ENCODE measurements around the gene PLPP4.

Gene PLPP4

DNA sequence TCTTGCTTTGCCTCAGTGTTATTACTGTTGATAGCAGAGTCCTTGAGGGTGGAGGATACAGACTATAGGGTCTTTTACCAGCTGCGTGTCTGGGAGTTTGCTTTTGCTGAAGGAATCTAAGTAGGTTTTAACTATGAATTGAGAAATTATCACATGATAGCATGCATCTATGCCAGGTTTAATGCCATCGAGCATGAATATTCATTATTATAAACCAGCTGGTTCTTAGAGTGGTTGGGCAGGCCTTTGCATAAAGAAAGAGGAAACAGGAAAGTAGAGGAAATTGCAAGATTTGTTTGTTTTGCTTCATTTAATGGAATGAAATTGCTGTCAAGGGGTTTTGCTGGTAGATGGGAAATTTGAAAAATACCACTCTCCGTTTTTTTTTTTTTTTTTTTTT is 70.7 kb downstream of the PLPP4 start:
- no peak for DNase-seq

DNA sequence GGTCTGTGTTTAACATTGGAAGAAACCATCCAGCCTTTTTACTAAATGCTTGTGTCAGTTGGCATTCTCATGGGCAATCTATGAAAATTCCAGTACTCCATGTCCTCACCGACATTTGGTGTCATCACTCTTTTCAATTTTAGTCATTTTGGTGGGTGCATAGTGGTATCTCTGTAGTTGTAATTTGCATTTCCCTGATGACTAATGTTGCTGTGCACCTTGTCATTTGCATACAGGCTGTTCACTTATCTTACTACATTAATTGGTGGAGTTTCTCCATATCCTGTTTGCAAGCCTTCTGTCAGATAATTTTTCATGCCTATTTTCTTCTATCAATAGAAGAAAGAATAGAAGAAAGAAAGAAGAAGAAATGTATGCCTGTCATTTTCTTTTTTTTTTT is 73.7 kb downstream of the PLPP4 start:
- no peak for DNase-seq

DNA sequence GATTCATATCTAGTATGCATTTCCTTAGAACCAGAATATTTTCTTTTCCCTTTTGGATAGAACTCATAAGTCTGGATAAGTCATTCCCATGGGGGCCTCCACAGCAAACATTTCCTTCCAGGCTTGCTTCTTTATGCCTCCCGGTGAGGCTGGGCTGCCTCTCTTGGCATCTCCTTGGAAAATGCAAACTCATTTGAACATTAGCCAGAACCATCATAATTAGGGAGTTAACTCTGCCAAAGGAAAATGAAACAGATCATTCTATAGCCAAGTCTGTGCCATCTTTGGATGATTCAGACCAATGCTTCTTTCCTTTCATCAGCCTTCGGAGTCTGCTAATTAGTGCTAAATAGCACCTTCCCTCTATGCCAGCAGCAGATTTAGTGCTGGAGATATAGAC is 81.1 kb downstream of the PLPP4 start:
- no peak for DNase-seq

DNA sequence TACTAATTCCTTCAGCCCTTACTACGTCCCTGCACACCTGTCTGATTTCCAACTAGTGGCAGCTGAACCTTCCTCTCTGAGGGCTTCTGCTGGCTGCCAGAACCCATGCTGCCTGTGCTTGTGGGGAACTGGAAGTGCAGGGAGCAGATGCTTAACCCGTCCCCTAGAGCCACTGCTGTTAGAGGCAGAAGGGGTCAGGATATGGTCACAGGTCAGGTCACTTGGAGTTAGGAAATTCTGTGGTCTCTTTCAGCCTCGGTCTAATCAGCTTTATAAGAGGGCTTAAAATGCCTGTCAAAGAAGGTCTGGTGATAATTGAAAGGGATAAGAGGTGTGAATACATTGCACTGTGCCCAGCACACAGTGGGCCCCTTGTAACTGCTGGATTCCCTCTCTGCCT is 82.0 kb downstream of the PLPP4 start:
- DNase-seq, result no peak

DNA sequence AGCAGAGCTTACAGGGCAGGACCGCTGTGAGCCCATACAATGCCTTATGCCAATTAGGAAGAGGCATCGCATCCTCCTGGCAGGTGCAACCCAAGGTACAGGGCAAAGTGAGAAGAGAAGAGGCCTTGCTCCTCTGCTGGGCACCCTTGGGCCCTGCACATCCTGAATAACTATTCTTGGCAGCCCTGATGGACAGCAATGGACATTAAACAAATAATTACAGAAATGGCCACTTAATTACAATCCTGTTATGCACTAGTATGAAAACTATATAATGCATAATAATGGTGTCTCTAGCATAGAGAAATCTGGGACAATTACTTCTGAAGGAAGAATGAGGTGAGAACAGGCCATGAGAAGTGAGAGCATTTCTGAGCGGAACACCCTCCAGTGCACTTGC is 83.5 kb downstream of the PLPP4 start:
- DNase-seq, result no peak

DNA sequence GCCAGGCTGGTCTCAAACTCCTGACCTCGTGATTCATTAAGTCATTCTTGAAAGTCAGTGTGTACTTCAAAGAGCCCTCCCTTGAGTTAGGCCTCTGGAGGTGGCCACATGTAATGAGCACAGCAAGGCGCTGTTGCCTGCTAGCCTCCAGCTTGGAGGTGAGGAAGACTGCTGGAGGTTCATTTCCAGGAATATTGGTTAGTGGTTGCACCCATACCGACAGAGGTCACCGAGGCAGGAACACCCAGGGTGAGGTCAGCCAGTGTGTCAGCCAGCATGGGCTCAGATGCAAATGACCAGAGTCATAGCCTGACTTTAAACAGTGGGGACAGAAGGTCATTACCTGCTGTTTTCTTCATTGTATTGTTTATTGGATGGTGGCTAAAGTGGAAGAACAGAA is 85.0 kb downstream of the PLPP4 start:
- no peak for DNase-seq

DNA sequence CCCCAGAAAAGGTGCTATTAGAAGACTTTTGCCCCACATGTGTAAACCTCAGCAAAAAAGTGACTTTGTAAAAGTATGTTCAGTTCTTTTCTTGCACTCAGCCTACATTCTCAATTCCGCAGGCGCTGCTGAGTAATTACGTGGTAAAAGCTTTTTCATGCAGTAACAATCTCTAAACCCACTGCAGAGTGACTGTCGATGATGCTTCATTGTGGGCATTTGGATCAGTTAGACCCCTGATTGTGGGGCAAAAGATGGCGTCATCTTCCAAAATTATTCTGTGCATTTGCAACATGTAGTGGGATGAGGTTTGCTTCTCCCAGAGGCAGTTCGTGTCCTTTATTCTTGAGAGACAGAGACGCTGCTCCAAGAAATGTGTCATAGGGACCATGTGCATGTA is 85.6 kb downstream of the PLPP4 start:
- DNase-seq, result no peak

DNA sequence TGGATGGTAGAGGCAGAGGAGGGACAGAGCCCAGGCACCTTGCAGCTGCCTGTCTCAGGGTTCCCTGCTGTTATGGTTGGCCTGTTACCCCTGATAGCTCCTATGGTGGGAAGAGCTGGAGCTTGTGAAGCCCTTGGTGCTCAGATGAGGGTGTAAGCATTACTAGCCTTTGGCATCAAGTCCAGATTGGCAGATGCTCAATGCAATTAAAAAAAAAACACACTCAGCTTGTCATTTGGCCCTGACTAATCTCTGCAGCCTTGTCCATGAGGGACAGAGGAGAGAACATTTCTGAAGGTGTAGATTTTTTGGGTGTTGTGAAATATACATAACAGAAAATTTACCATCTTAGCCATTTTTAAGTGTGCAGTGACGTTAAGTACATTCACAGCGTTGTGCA is 86.3 kb downstream of the PLPP4 start:
- no peak for DNase-seq

DNA sequence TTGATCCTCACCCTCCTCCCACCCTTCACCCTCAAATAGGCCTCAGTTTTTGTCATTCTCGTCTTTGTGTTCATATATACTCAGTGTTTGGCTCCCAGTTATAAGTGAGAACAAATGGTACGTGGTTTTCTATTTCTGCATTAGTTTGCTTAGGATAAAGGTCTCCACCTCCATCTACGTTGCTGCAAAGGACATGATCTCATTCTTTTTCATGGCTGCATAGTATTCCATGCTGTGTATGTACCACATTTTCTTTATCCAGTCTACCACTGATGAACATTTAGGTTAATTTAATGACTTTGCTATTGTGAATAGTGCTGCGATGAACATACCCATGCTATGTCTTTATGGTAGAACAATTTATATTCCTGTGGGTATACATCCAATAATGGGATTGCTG is 91.2 kb downstream of the PLPP4 start:
- no peak for DNase-seq

DNA sequence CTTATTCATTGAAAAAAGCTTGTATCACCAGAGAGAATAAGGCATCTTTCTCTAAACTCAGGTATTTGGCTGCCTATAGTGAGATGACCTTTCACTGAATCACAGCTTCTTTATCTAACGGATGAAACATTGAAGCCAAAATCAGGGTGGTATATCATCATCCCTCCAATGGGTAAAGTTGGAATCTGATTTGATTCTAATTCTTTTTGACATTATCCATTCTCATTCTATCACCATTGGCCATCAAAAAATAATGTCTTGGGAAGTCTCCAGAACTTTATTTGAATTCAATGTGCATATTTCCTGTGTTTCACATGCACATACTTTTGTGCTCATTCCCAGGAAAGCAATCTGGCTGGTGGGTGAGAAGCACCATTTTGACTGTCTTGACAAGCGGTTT is 95.2 kb downstream of the PLPP4 start:
- no peak for DNase-seq

DNA sequence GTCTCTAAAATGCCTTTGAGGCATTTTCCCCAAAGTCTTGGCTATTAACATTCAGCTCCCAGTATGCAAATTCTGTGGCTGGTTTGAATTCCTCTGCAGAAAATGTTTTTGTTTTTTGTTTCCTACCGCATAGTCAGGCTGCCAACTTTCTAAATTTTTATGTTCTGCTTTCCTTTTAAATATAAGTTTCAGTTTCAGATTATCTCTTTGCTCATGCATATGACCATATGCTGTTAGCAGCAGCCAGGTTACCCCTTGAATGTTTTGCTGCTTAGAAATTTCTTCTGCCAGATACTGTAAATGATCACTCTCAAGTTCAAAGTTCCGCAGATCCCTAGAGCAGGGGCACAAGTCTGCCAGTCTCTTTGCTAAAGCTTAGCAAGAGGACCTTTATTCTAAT is 96.9 kb downstream of the PLPP4 start:
- DNase-seq, result no peak

DNA sequence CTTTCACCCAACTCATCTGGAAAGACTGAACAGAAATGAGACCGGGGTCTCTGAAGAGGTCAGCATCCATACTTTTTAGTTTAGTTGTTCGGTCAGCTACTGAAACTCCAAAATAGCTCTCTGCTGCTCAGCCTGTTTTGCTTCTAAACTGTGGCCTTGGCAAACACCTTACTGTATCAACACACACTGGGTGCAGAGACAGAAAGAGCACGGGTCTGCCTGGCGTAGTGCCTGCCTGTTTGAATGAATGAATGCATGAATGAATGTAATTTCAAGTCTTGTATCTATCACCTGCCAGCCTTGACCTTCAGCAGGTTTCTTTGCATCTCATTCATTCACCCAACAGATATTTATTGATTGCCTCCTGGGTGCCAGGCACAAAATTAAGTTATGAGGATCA is 98.4 kb downstream of the PLPP4 start:
- no peak for DNase-seq

DNA sequence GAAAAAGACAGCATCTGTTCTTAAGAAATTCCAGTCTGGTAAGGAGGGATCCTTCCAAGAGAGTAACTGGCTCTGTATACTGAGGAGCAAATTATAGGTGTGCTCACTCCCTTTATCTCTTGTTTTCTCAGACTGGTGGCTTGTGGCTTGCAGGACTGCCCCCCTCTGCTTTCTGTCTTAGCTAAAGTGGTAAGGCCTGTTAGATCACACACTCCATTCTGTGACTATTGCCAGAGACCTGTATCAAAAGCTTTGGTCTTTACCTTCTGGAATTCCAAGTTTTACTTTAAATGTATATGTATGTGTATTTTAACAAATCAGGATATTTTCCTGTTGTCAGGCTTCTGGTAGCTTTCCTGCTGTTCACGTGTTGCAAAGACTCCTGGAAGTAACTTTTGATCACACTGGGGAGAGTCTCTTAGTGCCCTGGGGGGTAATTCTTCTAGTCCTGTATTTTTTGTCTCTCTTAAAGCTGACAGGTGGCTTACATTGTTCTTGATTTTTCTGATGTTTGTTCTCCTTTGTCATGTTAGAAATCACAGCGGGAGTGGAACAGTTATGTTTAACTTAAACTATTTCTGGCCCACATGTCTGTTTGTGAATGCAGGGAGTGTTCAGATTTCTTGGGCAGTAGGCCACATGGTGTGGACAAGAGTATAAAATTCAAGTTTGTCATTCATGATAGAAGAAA is 99.0 kb downstream of the PLPP4 start:
- no peak for DNase-seq

DNA sequence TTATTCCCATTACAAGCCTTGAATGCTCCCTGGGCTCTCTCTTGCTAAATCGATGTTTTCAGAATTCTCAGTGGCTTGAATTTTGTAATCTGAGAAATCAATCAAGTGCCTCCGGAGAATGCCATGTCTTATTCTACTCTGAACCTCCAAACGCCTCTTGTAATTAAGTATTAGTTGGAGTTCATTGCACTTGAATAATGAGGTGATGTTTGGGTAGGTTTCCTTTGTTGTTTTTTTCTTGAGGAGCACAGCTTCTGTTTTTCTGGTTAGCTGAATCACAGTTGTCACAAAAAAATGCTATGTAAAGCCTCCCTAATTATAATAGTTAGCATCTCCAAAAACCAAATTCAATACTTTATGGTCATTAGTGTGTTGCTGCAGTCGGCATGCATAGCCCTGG is 100.3 kb downstream of the PLPP4 start:
- no peak for DNase-seq

DNA sequence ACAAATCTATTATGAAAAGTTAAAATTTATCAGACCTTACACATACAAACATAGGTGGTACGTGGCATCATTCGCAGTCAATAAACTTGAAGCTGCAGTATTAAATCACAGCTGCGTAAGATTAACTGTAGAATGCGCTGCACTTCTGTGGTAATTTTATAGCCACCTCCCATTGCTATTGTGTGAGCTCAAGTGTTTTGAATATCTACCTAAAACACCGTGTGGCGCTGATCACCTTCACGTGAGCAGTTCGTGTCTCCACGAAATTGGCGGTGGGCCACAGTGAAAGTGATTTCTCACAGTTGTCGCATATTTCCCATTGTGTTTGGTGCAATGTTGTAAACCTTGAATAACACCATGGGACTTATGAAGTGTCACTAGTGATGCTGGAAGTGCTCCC is 102.8 kb downstream of the PLPP4 start:
- DNase-seq, result no peak

DNA sequence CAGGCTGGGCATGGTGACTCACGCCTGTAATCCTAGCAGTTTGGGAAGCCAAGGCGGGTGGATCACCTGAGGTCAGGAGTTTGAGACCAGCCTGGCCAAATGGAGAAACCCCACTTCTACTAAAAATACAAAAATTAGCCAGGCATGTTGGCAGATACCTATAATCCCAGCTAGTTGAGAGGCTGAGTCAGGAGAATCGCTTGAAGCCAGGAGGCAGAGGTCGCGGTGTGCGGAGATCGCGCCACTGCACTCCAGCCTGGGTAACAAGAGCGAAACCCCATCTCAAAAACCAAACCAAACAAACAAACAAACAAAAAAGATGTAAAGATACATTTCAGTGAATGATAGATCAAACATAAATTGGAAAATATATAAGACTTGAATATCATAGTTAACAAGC is 105.9 kb downstream of the PLPP4 start:
- DNase-seq, result no peak

DNA sequence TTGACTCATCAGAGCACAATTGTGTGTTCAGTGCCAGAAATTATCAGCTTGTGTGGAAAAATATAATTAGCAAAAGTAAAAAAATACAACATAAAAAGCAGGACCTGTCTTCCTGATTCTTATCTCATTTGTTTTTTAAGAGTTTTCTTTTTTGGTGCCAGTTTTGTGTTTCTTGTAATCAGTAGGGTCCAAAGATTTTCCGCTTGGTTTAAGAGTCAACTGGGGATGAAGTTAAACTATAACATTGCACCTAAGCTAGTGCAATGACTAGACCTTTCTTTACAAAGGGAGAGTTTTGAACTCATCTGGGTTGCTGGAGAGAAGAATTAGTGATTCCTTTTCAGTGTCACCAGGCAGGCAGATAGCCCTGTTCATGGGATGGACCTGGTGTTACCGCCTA is 113.4 kb downstream of the PLPP4 start:
- DNase-seq, result no peak

DNA sequence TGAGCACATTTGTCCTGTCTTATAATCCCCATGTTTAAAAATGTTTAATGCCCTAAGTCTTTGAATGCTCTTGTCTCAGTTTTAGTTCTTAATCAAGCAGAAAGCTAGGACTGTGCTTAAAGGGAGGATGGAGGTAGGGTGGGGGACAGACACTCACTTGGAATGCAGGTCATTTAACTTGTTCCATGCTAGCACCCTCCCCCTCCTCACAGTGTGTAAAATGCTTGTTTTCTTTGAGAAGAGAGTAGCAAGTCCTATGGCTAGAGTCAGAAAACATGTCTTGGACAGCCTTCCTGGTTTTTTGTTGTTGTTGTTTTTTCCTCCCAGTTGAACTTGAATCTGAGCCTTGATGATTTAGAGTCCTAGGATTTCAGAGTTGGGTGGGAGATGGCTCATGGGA is 114.2 kb downstream of the PLPP4 start:
- DNase-seq, result no peak

DNA sequence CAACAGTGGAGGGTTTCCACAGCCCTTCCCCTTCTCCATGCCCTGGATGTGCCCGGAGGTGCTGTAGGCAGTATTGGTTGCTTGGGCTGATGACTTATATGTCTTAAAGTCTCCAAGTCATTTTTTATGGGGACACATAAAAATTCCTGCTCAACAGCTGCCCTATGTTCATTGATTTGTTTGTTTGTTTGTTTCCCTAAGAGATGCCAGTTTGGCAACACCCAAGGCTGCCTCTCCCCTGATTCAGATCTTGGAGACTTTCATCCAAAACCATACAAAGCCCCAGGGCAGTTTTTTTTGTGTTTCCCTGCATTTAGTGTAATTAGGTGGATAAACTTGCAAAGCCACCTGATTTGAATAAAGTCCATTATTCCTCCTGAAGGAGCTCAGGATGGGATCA is 115.3 kb downstream of the PLPP4 start:
- DNase-seq, result no peak

DNA sequence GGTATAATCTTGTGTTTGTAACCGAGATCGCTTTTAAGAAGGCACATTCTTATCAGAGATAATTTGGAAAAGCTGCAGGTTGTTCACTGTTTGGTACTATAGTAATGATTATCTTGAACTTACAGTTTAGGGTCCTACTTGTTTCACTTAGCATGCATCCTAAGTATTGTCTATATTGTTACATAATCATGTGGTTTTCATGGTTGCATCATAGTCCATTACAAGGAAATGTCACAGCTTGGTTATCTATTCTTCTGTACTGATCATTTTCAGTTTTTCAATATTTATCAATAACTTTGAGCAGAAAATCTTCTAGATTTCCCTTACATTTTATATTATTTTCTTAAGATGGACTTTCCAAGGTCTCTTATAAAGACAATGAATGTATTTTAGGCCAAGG is 116.3 kb downstream of the PLPP4 start:
- peak in 1 of 2 donors; percentile 40 for DNase-seq

DNA sequence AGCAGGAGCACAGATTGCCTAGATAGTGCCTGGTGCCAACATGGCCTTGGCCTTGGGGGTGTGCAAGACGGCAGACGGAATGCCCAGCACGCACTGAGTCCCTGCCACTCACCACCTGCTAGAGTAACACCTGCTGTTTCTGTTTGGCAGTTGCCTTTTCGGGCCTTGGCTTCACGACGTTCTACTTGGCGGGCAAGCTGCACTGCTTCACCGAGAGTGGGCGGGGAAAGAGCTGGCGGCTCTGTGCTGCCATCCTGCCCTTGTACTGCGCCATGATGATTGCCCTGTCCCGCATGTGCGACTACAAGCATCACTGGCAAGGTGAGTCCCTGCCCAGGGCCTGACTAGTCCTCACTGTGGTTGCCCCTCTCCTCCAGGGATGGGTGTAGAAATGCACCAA is 118.0 kb downstream of the PLPP4 start:
- no peak for DNase-seq

DNA sequence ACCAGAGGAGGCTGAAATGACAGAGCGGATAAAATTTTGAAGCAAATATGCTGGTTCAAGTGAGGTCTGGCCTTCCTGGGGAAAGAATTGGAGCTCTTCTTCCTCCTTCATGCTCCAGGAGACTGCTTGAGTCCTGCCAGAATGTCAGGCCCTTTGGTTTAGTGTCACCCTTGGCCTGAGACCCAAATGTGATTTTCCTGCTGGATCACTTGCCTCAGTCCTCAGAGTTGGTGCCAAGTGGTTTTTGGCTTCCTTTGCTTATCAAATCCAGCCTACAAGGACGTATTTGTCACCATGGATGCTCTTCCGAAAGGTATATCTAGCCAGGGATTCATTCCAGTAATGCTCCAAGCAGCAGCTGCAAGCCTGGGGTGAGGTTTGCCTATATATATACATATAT is 118.4 kb downstream of the PLPP4 start:
- DNase-seq, result no peak

DNA sequence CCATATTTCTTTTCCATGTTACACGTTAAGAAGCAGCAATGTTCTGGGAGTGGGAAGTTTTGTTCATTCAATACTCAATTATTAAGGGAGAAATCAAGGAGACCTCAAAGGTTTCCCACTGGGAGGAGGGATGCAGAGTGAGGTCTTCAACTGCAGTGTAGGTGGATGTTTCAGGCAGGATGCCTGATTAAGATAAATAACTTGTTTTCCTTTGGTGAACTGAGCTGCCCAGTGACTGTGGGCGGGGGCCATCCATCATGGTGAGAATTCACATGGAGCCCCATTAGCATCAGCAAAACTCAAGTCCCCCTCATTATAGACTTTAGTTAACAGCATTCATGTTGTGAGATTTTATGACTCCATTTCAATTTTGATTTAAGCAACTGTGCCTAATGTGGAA is 121.1 kb downstream of the PLPP4 start:
- no peak for DNase-seq

DNA sequence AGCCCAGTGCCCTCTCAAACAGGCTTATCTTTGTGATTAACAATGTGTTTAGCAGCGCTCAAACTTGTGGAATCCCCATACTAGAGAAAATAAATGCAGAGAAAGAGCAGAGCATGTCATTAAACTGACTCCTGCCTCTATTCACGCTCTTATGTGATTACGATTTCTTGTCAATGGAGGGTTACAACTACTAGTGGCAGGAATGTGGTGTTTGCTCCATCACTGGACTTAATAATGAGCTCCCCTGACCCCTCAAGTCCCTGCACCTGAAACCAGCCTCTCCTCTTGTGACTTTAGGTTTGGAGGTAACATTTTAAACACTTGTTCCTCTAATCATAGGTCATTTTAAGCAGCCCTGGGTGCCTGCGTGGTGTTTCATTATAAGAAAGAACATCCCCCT is 121.9 kb downstream of the PLPP4 start:
- DNase-seq, result no peak

Measured in inflammatory macrophage treated with lipopolysaccharide for 1 hour (primary cell).